Large intestine (tissue), 3 donors: ENCODE results near the gene NAGA. TPM values are rescaled to one million over a fixed set of nuclear protein-coding genes. Genes with fewer than 3 reads are reported as not detected.

Experiments
- DNase-seq, 2 donors: peaks; one replicate each; pipeline versions ENCODE4 v3.0.0 to v3.0.0-alpha.2; 2013
- H3K27ac ChIP-seq: one replicate; pipeline ENCODE4 v1.5.1; 2013; ENCODE audit warnings: low read length
- H3K27me3 ChIP-seq: 2 replicates; pipeline ENCODE4 v1.6.1; 2013; ENCODE audit warnings: low read length; ENCODE audit not compliant: control insufficient read depth, insufficient read depth
- H3K36me3 ChIP-seq: 2 replicates; pipeline ENCODE4 v1.6.1; 2013; ENCODE audit warnings: low read length; ENCODE audit not compliant: control insufficient read depth, insufficient read depth
- H3K4me1 ChIP-seq: one replicate; pipeline ENCODE4 v1.6.1; 2013; ENCODE audit warnings: low read length; ENCODE audit not compliant: control insufficient read depth, insufficient read depth
- H3K4me3 ChIP-seq: one replicate; pipeline ENCODE4 v1.5.1; 2013; ENCODE audit warnings: low read length
- H3K9me3 ChIP-seq: one replicate; pipeline ENCODE4 v1.6.1; 2013; ENCODE audit warnings: mild to moderate bottlenecking, low read depth, low read length, moderate library complexity; ENCODE audit not compliant: control insufficient read depth
- WGBS: methylation state at CpG from one replicate; pipeline ENCODE4 v1.1.5; 2013; ENCODE audit warnings: low lambda C conversion rate; ENCODE audit not compliant: insufficient coverage; 5-methylcytosine and 5-hydroxymethylcytosine counted together
- polyA plus RNA-seq: library from polyadenylated mRNA; unstranded; fragments of 120-200 nt; gene quantifications from one replicate; pipeline ENCODE4 v1.2.1, GENCODE V29; 2013

NAGA gene
- polyA plus RNA-seq, 1 donor = 26.9 TPM

- no peak overlapping the region for H3K4me3 ChIP-seq
- H3K27me3 ChIP-seq = no peaks in the 10 kb centered on the region
- H3K36me3 ChIP-seq = peaks cover 39% of the 10 kb centered on the region
- peaks cover 23% of the 10 kb centered on the region for H3K4me1 ChIP-seq
- no peak for DNase-seq
- no peak overlapping the region for H3K27ac ChIP-seq
- no peaks in the 10 kb centered on the region for H3K9me3 ChIP-seq
- no CpG with 5 or more reads among the region's 10 CpGs for WGBS
Observed at GRCh38 chr22:42066937-42067336, 3.7 kb downstream of the NAGA start.

GRCh38 chr22:42066126-42066761, 4.4 kb downstream of the NAGA start:
- H3K27me3 ChIP-seq = no peaks in the 10 kb centered on the region
- no peak for DNase-seq
- H3K9me3 ChIP-seq = no peaks in the 10 kb centered on the region
- no CpG with 5 or more reads among the region's 7 CpGs for WGBS
- H3K36me3 ChIP-seq = peaks cover 42% of the 10 kb centered on the region
- H3K4me3 ChIP-seq = no peak overlapping the region
- peaks cover 16% of the 10 kb centered on the region for H3K4me1 ChIP-seq
- H3K27ac ChIP-seq = no peak overlapping the region

GRCh38 chr22:42065438-42066125, 5.0 kb downstream of the NAGA start:
- no CpG with 5 or more reads among the region's 13 CpGs for WGBS
- Histone ChIP-seq H3K36me3 (peaks cover 48% of the 10 kb centered on the region), H3K27ac (no peak overlapping the region), H3K9me3 (no peaks in the 10 kb centered on the region), H3K27me3 (no peaks in the 10 kb centered on the region), H3K4me1 (peaks cover 13% of the 10 kb centered on the region), H3K4me3 (no peak overlapping the region)
- DNase-seq = no peak

GRCh38 chr22:42064629-42065028, 6.0 kb downstream of the NAGA start:
- no peak overlapping the region for H3K27ac ChIP-seq
- H3K4me1 ChIP-seq = peaks cover 6% of the 10 kb centered on the region
- no peaks in the 10 kb centered on the region for H3K9me3 ChIP-seq
- DNase-seq = peak; percentile 40 to 62
- H3K36me3 ChIP-seq = peaks cover 57% of the 10 kb centered on the region
- H3K4me3 ChIP-seq = no peak overlapping the region
- H3K27me3 ChIP-seq = no peaks in the 10 kb centered on the region
- no CpG with 5 or more reads among the region's 1 CpG for WGBS

- Histone ChIP-seq H3K27ac (no peak overlapping the region), H3K4me1 (peaks cover 5% of the 10 kb centered on the region), H3K9me3 (no peaks in the 10 kb centered on the region), H3K36me3 (peaks cover 62% of the 10 kb centered on the region), H3K27me3 (no peaks in the 10 kb centered on the region), H3K4me3 (no peak overlapping the region)
- no CpG with 5 or more reads among the region's 10 CpGs for WGBS
- DNase-seq = no peak
Observed at GRCh38 chr22:42062506-42063170, 8.0 kb downstream of the NAGA start.

- peaks cover 49% of the 10 kb centered on the region for H3K36me3 ChIP-seq
- H3K27ac ChIP-seq = no peak overlapping the region
- H3K4me1 ChIP-seq = peaks cover 5% of the 10 kb centered on the region
- peaks cover 11% of the 10 kb centered on the region for H3K9me3 ChIP-seq
- WGBS = 90% methylated on average over 2 of the region's 7 CpGs
- no peaks in the 10 kb centered on the region for H3K27me3 ChIP-seq
- DNase-seq = no peak
- no peak overlapping the region for H3K4me3 ChIP-seq
Observed at GRCh38 chr22:42061041-42061440, 9.6 kb downstream of the NAGA start.

GRCh38 chr22:42060489-42060888, 10.1 kb downstream of the NAGA start:
- no CpG with 5 or more reads among the region's 5 CpGs for WGBS
- no peak overlapping the region for H3K27ac ChIP-seq
- peaks cover 5% of the 10 kb centered on the region for H3K4me1 ChIP-seq
- H3K36me3 ChIP-seq = peaks cover 45% of the 10 kb centered on the region
- no peak overlapping the region for H3K4me3 ChIP-seq
- H3K27me3 ChIP-seq = no peaks in the 10 kb centered on the region
- H3K9me3 ChIP-seq = peaks cover 11% of the 10 kb centered on the region
- DNase-seq = no peak

- H3K4me1 ChIP-seq = no peaks in the 10 kb centered on the region
- H3K27ac ChIP-seq = no peak overlapping the region
- H3K36me3 ChIP-seq = peaks cover 31% of the 10 kb centered on the region
- WGBS = 100% methylated on average over 1 of the region's 1 CpG
- peaks cover 11% of the 10 kb centered on the region for H3K9me3 ChIP-seq
- no peak for DNase-seq
- no peaks in the 10 kb centered on the region for H3K27me3 ChIP-seq
- no peak overlapping the region for H3K4me3 ChIP-seq
Observed at GRCh38 chr22:42056757-42057511, 13.7 kb downstream of the NAGA start.

- 60% methylated on average over 1 of the region's 3 CpGs for WGBS
- peaks cover 11% of the 10 kb centered on the region for H3K9me3 ChIP-seq
- DNase-seq = no peak
Observed at GRCh38 chr22:42052765-42053164, 17.8 kb downstream of the NAGA start.

GRCh38 chr22:42050641-42051180, 19.9 kb downstream of the NAGA start:
- DNase-seq = no peak
- no peaks in the 10 kb centered on the region for H3K4me1 ChIP-seq
- no peaks in the 10 kb centered on the region for H3K9me3 ChIP-seq
- no peaks in the 10 kb centered on the region for H3K27me3 ChIP-seq
- WGBS = no CpG with 5 or more reads among the region's 2 CpGs
- H3K27ac ChIP-seq = no peak overlapping the region
- H3K4me3 ChIP-seq = no peak overlapping the region
- no peaks in the 10 kb centered on the region for H3K36me3 ChIP-seq

More at GRCh38 chr22:42052765-42053164, 17.8 kb downstream of the NAGA start:
- H3K4me1 ChIP-seq = no peaks in the 10 kb centered on the region
- no peak overlapping the region for H3K27ac ChIP-seq
- H3K27me3 ChIP-seq = no peaks in the 10 kb centered on the region
- no peak overlapping the region for H3K4me3 ChIP-seq
- H3K36me3 ChIP-seq = no peaks in the 10 kb centered on the region
